Measurements from ENCODE around the gene CACNA1C.

DNA sequence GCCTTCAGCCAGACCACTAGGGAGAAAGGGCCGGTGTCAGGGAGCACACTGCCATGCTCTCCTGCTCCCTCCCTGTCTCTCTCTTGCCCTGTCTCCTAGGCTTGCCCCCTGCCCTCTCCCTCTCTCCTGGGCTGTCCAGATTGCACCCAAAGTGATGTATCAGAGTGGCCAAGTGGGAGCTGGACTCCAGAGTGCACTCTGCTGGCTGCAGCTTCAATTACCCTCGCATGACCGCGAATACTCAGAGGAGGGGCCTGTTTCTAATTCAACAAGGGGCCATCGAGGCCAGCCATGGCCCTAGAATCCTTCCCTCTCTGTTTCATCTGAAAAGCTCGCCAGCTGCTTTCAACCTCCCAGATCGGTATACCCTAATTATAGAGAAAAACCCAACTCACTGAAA lies 535.6 kb downstream of the CACNA1C start:
- TF ChIP-seq, protein P1, sequence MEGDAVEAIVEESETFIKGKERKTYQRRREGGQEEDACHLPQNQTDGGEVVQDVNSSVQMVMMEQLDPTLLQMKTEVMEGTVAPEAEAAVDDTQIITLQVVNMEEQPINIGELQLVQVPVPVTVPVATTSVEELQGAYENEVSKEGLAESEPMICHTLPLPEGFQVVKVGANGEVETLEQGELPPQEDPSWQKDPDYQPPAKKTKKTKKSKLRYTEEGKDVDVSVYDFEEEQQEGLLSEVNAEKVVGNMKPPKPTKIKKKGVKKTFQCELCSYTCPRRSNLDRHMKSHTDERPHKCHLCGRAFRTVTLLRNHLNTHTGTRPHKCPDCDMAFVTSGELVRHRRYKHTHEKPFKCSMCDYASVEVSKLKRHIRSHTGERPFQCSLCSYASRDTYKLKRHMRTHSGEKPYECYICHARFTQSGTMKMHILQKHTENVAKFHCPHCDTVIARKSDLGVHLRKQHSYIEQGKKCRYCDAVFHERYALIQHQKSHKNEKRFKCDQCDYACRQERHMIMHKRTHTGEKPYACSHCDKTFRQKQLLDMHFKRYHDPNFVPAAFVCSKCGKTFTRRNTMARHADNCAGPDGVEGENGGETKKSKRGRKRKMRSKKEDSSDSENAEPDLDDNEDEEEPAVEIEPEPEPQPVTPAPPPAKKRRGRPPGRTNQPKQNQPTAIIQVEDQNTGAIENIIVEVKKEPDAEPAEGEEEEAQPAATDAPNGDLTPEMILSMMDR (IDR thresholded peaks at IDR 0.05): no peak
- TF ChIP-seq POLR2A (IDR thresholded peaks at IDR 0.05; ENCODE audit: low read depth) (no peak), POLR2AphosphoS5 (IDR thresholded peaks at IDR 0.05) (no peak)
